HG02870 (cell line): ENCODE results near the gene PAK3.

Source experiments
- ATAC-seq: cut with Tn5 transposase; IDR thresholded peaks from one replicate; pipeline ENCODE4 v1.9.1; 2021; ENCODE audit warnings: mild to moderate bottlenecking, moderate library complexity; ENCODE audit not compliant: unreplicated experiment

The PAK3 gene

DNA sequence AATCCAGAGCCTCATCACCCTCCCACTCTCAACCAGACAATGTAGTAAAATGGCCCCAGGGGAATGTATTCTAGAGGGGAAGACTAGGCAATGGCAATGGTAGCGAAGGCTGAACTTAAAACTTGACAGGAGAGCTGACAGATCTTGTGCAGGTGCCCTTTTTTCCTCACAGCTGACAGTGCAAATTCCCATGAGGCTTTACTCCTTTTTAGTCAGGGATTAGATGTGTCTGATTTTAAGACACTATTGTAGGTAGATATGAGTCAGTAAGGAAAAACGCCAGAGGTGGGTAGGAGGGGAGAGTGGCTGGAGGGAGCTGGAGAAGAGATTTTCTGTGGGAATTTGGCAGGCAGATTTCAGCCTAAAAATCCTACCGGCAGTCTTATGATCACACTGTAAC lies 163.6 kb downstream of the PAK3 start:
- ATAC-seq = no peak

DNA sequence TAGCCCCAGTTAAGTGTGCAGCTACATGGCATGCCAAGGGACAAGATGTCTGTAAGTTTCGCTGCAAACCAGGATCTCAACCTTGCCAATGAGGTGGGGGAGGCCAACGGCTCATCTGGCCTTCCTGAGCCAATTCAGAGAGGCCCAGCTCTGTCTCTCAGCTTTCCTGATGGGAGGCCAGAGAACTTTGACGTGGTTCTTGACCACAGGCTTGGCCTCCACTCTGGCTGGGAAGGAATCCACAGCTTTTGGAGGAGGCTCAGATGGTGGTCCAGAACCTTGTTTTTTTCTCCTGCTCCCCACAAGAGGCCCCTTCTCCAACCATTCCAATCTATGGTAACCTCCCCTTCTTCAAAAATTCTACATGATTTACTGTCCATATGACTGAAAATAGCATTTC lies 164.5 kb downstream of the PAK3 start:
- ATAC-seq = no peak

DNA sequence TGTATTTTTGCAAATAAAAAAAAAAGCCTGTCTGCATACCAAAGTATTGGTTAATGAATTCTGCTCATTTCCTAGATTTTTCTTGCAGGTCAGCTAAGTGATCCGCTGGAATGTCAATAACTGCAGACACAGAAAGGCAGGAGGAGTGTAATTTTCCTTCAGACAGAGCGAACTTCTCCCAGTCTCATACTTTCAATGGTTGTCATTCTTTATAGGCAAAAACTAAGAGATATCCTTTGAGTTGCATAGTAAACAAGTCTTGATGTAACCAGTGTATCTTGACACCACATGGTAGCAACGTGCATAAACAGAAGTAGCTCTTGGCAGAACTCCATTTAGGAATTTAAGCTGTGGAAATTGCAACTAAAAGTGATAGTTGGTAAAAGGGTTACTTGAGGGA lies 166.1 kb downstream of the PAK3 start:
- no peak for ATAC-seq

DNA sequence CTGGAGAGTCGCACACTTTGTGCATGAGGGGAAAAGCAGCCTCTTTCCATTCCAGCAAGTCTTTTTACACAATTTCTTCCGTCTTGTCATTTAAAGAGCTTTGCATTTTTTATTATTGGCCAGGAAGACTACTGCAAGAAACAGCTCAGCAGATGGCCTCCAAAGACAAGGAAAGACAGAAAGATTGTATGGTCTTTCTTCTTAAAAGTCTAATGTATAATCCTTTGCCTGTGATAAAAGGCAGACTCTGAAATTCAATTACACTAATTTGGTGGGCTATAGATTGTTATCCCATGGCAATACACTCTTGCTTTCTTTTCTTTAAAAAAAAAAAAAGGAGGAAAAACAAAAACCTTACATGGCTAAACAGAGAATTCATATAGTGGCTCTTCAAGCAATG lies 168.4 kb downstream of the PAK3 start:
- ATAC-seq = no peak

DNA sequence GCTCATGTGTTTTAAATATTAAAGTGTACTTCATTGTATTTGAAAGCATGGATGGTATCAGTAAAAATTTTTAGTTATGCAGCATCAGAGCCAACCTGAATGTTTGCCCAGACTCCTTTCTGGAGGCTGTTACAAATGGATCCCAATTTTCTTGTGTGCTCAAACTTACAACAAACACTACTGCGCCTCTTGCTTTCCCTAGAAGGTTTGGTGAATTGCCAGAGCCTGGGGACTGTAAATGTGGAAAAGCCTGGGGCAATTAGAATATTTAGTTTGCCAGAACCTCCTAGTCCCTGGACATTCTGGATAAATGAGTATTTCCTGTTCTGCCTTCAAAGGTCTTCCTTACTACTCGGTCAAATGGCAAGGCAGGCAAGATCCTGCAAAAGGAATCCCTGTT lies 169.5 kb downstream of the PAK3 start:
- ATAC-seq = no peak

DNA sequence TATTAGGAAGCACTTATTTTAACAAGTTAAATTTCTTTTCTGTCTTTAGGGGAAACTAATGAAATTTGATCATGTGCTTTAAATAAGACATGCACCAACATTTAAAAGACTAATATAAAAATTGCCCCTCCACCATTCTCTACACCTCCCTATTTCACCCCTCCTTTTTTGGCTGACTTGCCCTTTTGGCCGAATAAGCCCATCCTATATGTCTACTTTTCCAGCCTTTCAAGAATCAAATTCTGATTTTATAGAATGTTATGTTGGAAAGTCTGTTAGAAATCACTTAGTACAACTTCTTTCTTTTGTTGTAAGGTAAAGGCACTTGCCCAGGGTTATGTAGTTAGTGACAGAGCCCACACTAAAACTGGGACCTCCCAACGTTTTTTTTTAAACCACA lies 172.5 kb downstream of the PAK3 start:
- ATAC-seq = no peak

DNA sequence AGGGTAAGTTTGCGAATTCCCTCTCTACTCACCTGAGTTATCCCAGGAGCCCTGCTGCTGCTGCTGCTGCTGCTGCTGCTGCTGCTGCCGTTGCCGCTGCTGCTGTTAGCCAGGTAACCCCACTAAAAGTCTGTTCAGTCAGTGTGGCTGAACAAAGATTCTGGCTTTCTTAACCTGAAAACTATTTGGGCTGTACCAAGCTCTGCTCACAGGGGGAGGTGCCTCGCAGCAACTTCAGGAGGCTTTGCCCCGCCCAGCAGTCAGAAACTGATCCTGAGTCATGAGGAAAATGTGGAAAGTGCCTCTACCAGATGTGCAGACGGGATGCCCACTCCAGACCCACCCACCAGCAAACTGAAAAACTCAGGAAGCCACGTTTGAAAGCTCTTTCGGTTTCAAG lies 174.3 kb downstream of the PAK3 start, which contains the start of gene CAPN6:
Gene CAPN6, minus strand, starts transcription at position 145 of the 400 bp plus-strand sequence. CDS start 6,547 bp downstream, outside the sequence.
- no peak for ATAC-seq
